Activated CD8-positive, alpha-beta memory T cell treated with anti-CD3 and anti-CD28 coated beads, Interleukin-2, amount 50 U/mL, for 48 hours (primary cell): ENCODE measurements around the gene PTPRN2.

Experiments used
- DNase-seq: peaks from one replicate; pipeline ENCODE4 v3.0.0-alpha.2; 2020

PTPRN2 gene

GRCh38 chr7:157863906-157864810, 723.5 kb downstream of the PTPRN2 start:
- no peak for DNase-seq

GRCh38 chr7:157863176-157863575, 724.4 kb downstream of the PTPRN2 start:
- no peak for DNase-seq

- no peak for DNase-seq
Observed at GRCh38 chr7:157862731-157863130, 724.9 kb downstream of the PTPRN2 start.

GRCh38 chr7:157861551-157861950, 726.1 kb downstream of the PTPRN2 start:
- no peak for DNase-seq

GRCh38 chr7:157861031-157861491, 726.6 kb downstream of the PTPRN2 start:
- no peak for DNase-seq

- DNase-seq: no peak
Observed at GRCh38 chr7:157860406-157860805, 727.2 kb downstream of the PTPRN2 start.

GRCh38 chr7:157859915-157860314, 727.7 kb downstream of the PTPRN2 start:
- no peak for DNase-seq

- no peak for DNase-seq
Observed at GRCh38 chr7:157857578-157858075, 730.0 kb downstream of the PTPRN2 start.

GRCh38 chr7:157856873-157857577, 730.6 kb downstream of the PTPRN2 start:
- no peak for DNase-seq

GRCh38 chr7:157855452-157856213, 732.0 kb downstream of the PTPRN2 start:
- no peak for DNase-seq

GRCh38 chr7:157855016-157855415, 732.6 kb downstream of the PTPRN2 start:
- no peak for DNase-seq

GRCh38 chr7:157854066-157854891, 733.3 kb downstream of the PTPRN2 start:
- DNase-seq: no peak

GRCh38 chr7:157853789-157854065, 733.9 kb downstream of the PTPRN2 start:
- no peak for DNase-seq

GRCh38 chr7:157853076-157853788, 734.4 kb downstream of the PTPRN2 start:
- DNase-seq: no peak

GRCh38 chr7:157851501-157852067, 736.0 kb downstream of the PTPRN2 start:
- DNase-seq: peak; percentile 85

GRCh38 chr7:157850481-157851444, 736.9 kb downstream of the PTPRN2 start:
- DNase-seq: no peak

GRCh38 chr7:157849726-157850125, 737.9 kb downstream of the PTPRN2 start:
- DNase-seq: no peak

- DNase-seq: no peak
Observed at GRCh38 chr7:157849341-157849596, 738.4 kb downstream of the PTPRN2 start.

GRCh38 chr7:157848508-157849340, 738.9 kb downstream of the PTPRN2 start:
- DNase-seq: no peak
